HUES6 (cell line): ENCODE data around the gene SPATS2L.

Experiments
- H3K27ac ChIP-seq: 2 replicates; pipeline ENCODE4 v1.7.0; 2013; ENCODE audit warnings: low read depth, mild to moderate bottlenecking, low read length, inconsistent platforms
- H3K27me3 ChIP-seq: 2 replicates; pipeline ENCODE4 v1.6.1; 2013; ENCODE audit warnings: low read length; ENCODE audit not compliant: control insufficient read depth, insufficient read depth
- H3K36me3 ChIP-seq: 2 replicates; pipeline ENCODE4 v1.6.1; 2013; ENCODE audit warnings: low read length; ENCODE audit not compliant: control insufficient read depth, insufficient read depth
- H3K4me1 ChIP-seq: 2 replicates; pipeline ENCODE4 v1.6.1; 2013; ENCODE audit warnings: low read length; ENCODE audit not compliant: control insufficient read depth, insufficient read depth
- H3K4me3 ChIP-seq: 2 replicates; pipeline ENCODE4 v1.5.1; 2013; ENCODE audit warnings: low read depth, low read length
- H3K9ac ChIP-seq: one replicate; pipeline ENCODE4 v1.6.1; 2013; ENCODE audit warnings: mild to moderate bottlenecking, low read length
- H3K9me3 ChIP-seq: 2 replicates; pipeline ENCODE4 v1.6.1; 2013; ENCODE audit warnings: low read depth, low read length; ENCODE audit not compliant: control insufficient read depth, insufficient read depth

SPATS2L gene

DNA sequence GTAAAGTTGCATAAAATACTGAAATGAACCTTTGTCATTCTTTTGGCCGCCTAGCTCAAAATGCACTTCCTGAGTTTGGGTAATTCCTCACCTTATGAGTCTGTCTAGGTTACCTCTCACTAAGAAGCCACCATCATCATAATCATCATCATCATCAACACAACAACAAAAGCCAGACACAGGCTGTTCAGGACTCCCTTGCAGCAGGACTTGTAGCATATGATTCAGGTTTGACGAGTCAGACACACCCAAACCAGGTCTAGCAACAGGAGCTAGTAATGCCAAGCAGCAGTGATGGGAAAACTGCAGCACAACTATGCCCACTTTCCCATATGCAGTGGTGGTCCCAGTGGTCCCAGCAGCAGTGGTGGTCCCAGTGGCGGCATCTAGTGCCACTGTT is 216.7 kb downstream of the SPATS2L start:
- H3K9me3 ChIP-seq = no peaks in the 10 kb centered on the region
- no peak overlapping the region for H3K9ac ChIP-seq
- H3K27ac ChIP-seq = no peak overlapping the region
- H3K36me3 ChIP-seq = no peaks in the 10 kb centered on the region
- no peak overlapping the region for H3K4me3 ChIP-seq
- H3K4me1 ChIP-seq = 0 out of 2 replicates have a peak, but pooled peaks cover 2% of the 10 kb centered on the region
- H3K27me3 ChIP-seq = peaks cover 25% of the 10 kb centered on the region

DNA sequence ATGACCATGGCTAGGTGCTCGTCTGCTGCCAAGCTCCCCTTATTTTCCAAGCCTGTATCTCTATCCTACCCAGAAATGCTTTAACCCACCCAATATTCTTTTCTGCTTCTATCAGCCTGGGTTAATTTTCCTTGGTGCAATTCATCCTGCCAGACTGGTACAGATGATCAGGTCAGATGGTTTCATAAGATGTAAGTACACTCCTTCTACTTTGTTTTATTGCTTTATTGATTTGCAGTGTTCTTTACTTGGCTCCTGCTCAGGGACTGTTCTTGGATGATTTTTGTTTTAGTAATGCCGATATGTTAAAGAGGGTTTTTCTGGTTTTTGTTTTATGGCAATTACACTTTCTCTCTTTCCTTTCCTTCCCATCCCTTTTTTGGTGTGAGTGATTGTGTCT is 217.1 kb downstream of the SPATS2L start:
- Histone ChIP-seq H3K4me3 (no peak overlapping the region), H3K27ac (no peak overlapping the region)

GRCh38 chr2:200525066-200525465 is 218.6 kb downstream of the SPATS2L start:
- no peak overlapping the region for H3K4me3 ChIP-seq

More for the DNA sequence above, 217.1 kb downstream of the SPATS2L start:
- H3K9me3 ChIP-seq = no peaks in the 10 kb centered on the region
- 0 out of 2 replicates have a peak, but pooled peaks cover 2% of the 10 kb centered on the region for H3K4me1 ChIP-seq
- no peaks in the 10 kb centered on the region for H3K36me3 ChIP-seq
- peaks cover 25% of the 10 kb centered on the region for H3K27me3 ChIP-seq
- no peak overlapping the region for H3K9ac ChIP-seq

GRCh38 chr2:200525551-200525881 is 219.0 kb downstream of the SPATS2L start:
- no peaks in the 10 kb centered on the region for H3K36me3 ChIP-seq
- H3K9ac ChIP-seq = no peak overlapping the region
- no peak overlapping the region for H3K27ac ChIP-seq
- H3K27me3 ChIP-seq = peaks cover 23% of the 10 kb centered on the region
- H3K4me3 ChIP-seq = peak overlapping the region; percentile 88
- H3K9me3 ChIP-seq = no peaks in the 10 kb centered on the region
- 0 out of 2 replicates have a peak, but pooled peaks cover 2% of the 10 kb centered on the region for H3K4me1 ChIP-seq

More at GRCh38 chr2:200525066-200525465, 218.6 kb downstream of the SPATS2L start:
- Histone ChIP-seq H3K4me1 (0 out of 2 replicates have a peak, but pooled peaks cover 2% of the 10 kb centered on the region), H3K27me3 (peaks cover 25% of the 10 kb centered on the region), H3K9ac (no peak overlapping the region), H3K36me3 (no peaks in the 10 kb centered on the region), H3K9me3 (no peaks in the 10 kb centered on the region), H3K27ac (no peak overlapping the region)

- Histone ChIP-seq H3K27me3 (peaks cover 18% of the 10 kb centered on the region), H3K27ac (no peak within 1 kb of the TSS; the same call in 1 of the 2 replicates), H3K9ac (peak within 1 kb of the TSS; percentile 84), H3K4me1 (0 out of 2 replicates have a peak, but pooled peaks cover 2% of the 10 kb centered on the region), H3K36me3 (no peaks in the 10 kb centered on the region), H3K4me3 (peak within 1 kb of the TSS; percentile 88), H3K9me3 (no peaks in the 10 kb centered on the region)
Observed at GRCh38 chr2:200525882-200526651, 219.6 kb downstream of the SPATS2L start, which contains the start of gene SGO2. Gene SGO2, plus strand, starts transcription at chr2:200526207. Its CDS starts 6,769 bp downstream, at chr2:200532976.

GRCh38 chr2:200528228-200528627 is 221.7 kb downstream of the SPATS2L start:
- Histone ChIP-seq H3K27ac (no peak overlapping the region), H3K4me1 (0 out of 2 replicates have a peak, but pooled peaks cover 2% of the 10 kb centered on the region), H3K9me3 (no peaks in the 10 kb centered on the region), H3K4me3 (no peak overlapping the region), H3K36me3 (peaks cover 2% of the 10 kb centered on the region; the same call in 1 of the 2 replicates), H3K9ac (no peak overlapping the region), H3K27me3 (peaks cover 7% of the 10 kb centered on the region)
